22Rv1 (cell line): ENCODE results near the gene REPS2.

Source experiments
- H3K27ac ChIP-seq: fragments of 450-650 bp; 2 replicates; pipeline ENCODE4 v1.5.1; 2017
- CTCF ChIP-seq: fragments of 450-650 bp; IDR thresholded peaks from 2 replicates; pipeline ENCODE4 v1.5.1; 2017; ENCODE audit warnings: mild to moderate bottlenecking
- ZFX ChIP-seq: fragments of 450-650 bp; IDR thresholded peaks from 2 replicates; pipeline ENCODE4 v1.6.1; 2017; ENCODE audit warnings: antibody characterized with exemption, borderline replicate concordance

REPS2 gene

GRCh38 chrX:17160975-17161374 lies 214.5 kb downstream of the REPS2 start:
- TF ChIP-seq ZFX (no peak), CTCF (peak; percentile 15; the same call in 1 of the 2 replicates)

GRCh38 chrX:17161991-17162390 lies 215.5 kb downstream of the REPS2 start:
- H3K27ac ChIP-seq, result no peak overlapping the region
- no peak for TF ChIP-seq ZFX
- TF ChIP-seq CTCF, result no peak

More at GRCh38 chrX:17160975-17161374, 214.5 kb downstream of the REPS2 start:
- no peak overlapping the region for H3K27ac ChIP-seq

GRCh38 chrX:17164079-17164478 lies 217.6 kb downstream of the REPS2 start:
- no peak overlapping the region for H3K27ac ChIP-seq
- no peak for TF ChIP-seq CTCF
- TF ChIP-seq ZFX, result no peak

GRCh38 chrX:17164941-17165340 lies 218.5 kb downstream of the REPS2 start:
- TF ChIP-seq ZFX (no peak), CTCF (no peak)
- H3K27ac ChIP-seq, result no peak overlapping the region

GRCh38 chrX:17167915-17168314 lies 221.5 kb downstream of the REPS2 start:
- no peak for TF ChIP-seq ZFX
- no peak for TF ChIP-seq CTCF

GRCh38 chrX:17170973-17171372 lies 224.5 kb downstream of the REPS2 start:
- no peak for TF ChIP-seq ZFX
- H3K27ac ChIP-seq, result no peak overlapping the region

More at GRCh38 chrX:17167915-17168314, 221.5 kb downstream of the REPS2 start:
- H3K27ac ChIP-seq, result no peak overlapping the region

- no peak for TF ChIP-seq ZFX
- TF ChIP-seq CTCF, result no peak
These were observed 228.2 kb downstream of the REPS2 start for GRCh38 chrX:17174671-17175070.

GRCh38 chrX:17182317-17182716 lies 235.9 kb downstream of the REPS2 start:
- TF ChIP-seq CTCF (no peak), ZFX (no peak)

More at GRCh38 chrX:17174671-17175070, 228.2 kb downstream of the REPS2 start:
- H3K27ac ChIP-seq, result no peak overlapping the region

More at GRCh38 chrX:17182317-17182716, 235.9 kb downstream of the REPS2 start:
- H3K27ac ChIP-seq, result no peak overlapping the region
